OCI-LY1 (cell line): ENCODE measurements around the gene CLCA2.

ENCODE experiments used
- CTCF ChIP-seq: fragments of 200-600 bp; sonication (generic), shearing (Covaris generic); IDR thresholded peaks from 2 replicates; pipeline ENCODE4 v1.5.1; 2017; ENCODE audit warnings: mild to moderate bottlenecking, antibody characterized with exemption, low read length, moderate library complexity, mixed read lengths
- EZH2 ChIP-seq: fragments of 200-600 bp; sonication (generic), shearing (Covaris generic); IDR thresholded peaks from 2 replicates; pipeline ENCODE4 v1.8.0; 2017; ENCODE audit warnings: borderline replicate concordance, mixed run types, mild to moderate bottlenecking, antibody characterized with exemption, low read length, moderate library complexity, mixed read lengths

- no peak for TF ChIP-seq CTCF
- no peak for TF ChIP-seq EZH2
These were observed 29.6 kb upstream of the CLCA2 start for GRCh38 chr1:86394416-86394815.
